DOHH2 (cell line): ENCODE data around the gene LEF1.

ENCODE experiments used
- CTCF ChIP-seq: fragments of 200-600 bp; sonication (generic); IDR thresholded peaks from one replicate; pipeline ENCODE4 v1.5.1; 2014; ENCODE audit warnings: antibody characterized with exemption, mild to moderate bottlenecking, low read depth, low read length; ENCODE audit not compliant: poor library complexity, severe bottlenecking
- EZH2phosphoT487 ChIP-seq: fragments of 200-600 bp; sonication (generic); IDR thresholded peaks from 2 replicates; pipeline ENCODE4 v1.6.1; 2017; ENCODE audit warnings: borderline replicate concordance, mild to moderate bottlenecking, antibody characterized with exemption, low read length, moderate library complexity, mixed read lengths

DNA sequence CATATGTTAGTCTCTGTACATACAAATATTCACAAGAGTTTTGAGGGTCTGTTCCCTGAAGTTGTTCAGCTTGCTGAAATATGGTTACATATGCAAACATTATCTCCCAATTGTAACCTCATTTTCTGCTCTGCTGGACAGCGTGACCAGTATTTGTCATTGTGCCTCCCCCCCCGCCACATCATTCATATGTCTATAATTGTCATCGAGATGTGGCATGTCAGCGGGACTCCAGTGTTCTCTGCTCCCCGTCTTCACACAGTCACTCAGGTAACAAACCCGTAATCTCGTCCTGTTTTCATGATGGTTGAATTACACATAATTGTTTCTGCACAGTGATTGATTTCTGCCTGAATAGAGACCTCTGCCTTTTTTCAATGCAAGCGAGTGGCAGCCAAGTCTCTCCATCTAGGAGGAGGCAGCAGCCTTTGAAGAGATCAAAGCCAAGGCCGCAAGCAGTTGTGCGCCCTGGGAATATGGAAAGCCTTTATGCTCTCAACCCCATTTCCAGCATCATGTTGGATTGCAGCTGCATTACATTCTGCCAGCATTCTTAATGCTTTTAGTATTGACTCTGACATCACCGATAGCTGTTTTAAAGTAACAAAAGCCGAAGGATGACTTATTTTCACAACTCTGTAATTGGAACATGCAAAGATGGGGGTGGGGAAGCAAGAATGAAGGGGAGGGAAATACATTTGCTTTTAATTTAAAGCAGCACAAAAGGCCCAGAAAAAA lies 27.4 kb downstream of the LEF1 start:
- TF ChIP-seq CTCF: no peak
- TF ChIP-seq EZH2phosphoT487: no peak
